NCI-H2107 treated with DMSO at 0.1 percent for 48 hours (cell line): ENCODE measurements around the gene CEMIP2.

Source experiments
- DNase-seq: peaks from one replicate; lab custom pipeline; 2025; ENCODE audit not compliant: unreplicated experiment; lab: John Stamatoyannopoulos, UW

The CEMIP2 gene

DNA sequence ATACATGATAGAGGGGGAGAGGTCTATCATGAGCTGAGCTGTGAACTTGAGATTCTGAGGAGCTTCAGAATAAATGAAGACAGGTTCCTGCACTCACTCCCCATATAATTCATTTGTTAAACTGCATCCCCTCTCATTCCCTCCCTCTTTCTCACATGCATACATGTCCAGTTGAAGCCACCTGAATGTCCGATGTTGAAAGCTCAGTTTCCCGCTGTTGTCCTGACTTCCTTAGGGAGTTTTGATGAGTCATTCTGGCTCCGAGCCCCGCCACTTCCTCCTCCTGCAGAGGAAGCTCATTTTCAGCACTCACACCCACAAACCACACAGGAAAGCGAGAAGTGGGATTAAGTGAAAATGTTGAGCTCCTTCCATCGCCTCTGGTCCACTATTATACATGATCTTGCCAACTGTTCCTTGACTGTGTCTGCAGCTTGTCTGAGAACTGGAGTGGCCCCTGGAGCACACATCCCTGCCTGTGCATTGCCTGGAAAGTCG lies 121.2 kb downstream of the CEMIP2 start:
- DNase-seq: peak; percentile 41

- DNase-seq: peak; percentile 69
Observed at GRCh38 chr9:71646131-71646530, 122.2 kb downstream of the CEMIP2 start.

- DNase-seq: no peak
Observed at GRCh38 chr9:71644819-71645362, 123.4 kb downstream of the CEMIP2 start.

DNA sequence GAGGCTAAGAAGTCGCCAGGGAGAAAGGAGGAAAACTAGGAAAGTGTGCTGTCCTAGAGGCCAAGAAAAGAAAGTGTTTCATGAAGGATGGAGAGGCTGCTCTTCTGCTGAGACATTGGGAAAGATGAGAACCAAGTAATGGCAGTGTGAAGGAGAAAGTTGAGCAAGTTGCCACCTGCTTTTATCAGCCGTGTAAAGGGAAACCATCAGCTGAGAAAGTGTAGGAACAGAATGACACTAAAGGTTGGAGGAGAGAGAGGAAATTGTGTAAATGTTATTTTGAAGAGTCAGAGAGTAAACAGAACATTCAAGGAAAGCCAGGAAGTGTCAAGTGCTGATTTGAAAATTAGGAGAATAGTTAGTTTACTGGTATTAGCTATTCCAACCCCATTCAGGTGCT lies 125.0 kb downstream of the CEMIP2 start:
- no peak for DNase-seq

- no peak for DNase-seq
Observed at GRCh38 chr9:71642056-71642455, 126.3 kb downstream of the CEMIP2 start.

GRCh38 chr9:71638627-71639026 lies 129.7 kb downstream of the CEMIP2 start:
- DNase-seq: no peak

DNA sequence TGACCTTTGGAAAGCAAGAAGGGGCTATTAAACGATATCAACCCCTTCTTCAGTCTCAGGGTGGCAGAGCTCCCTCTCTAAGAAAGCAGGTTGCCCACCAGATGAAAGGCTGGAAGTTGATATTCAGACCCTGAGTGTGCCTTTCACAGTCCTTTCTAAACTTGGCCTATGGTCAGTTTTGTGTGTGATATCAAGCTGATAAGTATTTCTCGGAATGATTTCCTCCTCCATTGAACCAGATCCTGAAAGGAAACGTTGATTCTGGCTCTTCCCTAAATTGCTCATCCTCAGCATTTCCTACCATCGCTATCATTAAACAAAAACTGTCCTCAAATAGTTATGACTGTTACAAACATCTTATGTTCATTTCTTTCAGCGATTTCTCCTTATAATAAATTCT lies 130.4 kb downstream of the CEMIP2 start:
- DNase-seq: no peak

- DNase-seq: no peak
Observed at GRCh38 chr9:71637375-71637774, 130.9 kb downstream of the CEMIP2 start.

GRCh38 chr9:71636143-71636839 lies 132.0 kb downstream of the CEMIP2 start:
- no peak for DNase-seq

DNA sequence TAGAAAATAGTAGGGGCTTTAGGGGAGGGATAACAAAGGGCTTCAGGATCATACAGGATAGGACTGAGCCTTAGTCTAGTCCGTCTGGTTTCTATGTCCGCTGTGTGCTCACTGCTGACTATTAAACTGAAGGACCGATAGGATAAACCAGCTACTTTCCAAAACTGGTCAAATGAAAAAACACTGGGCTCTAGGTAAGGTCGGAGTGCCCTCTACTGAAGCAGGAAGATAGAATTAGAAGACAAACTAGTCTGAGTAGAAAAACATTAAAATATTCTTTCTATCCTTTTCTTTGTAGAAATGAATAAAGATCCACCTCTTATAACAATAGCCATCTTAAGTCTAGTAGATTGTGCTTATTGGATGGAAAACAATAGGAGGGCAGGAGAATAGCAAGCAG lies 133.6 kb downstream of the CEMIP2 start:
- no peak for DNase-seq
